SK-N-DZ (cell line): Measurements from ENCODE around the gene ARL8B.
"Not testable (repeated sequence)": the region's sequence is repeated elsewhere in the genome, so short reads cannot be mapped to it uniquely, and the experiment has no call there.

ENCODE experiments used
- DNase-seq: peaks from one replicate; pipeline ENCODE4 v3.0.0-alpha.2; 2015; ENCODE audit warnings: low spot score

The ARL8B gene

GRCh38 chr3:5144316-5144994 lies 22.4 kb downstream of the ARL8B start:
- no peak for DNase-seq

DNA sequence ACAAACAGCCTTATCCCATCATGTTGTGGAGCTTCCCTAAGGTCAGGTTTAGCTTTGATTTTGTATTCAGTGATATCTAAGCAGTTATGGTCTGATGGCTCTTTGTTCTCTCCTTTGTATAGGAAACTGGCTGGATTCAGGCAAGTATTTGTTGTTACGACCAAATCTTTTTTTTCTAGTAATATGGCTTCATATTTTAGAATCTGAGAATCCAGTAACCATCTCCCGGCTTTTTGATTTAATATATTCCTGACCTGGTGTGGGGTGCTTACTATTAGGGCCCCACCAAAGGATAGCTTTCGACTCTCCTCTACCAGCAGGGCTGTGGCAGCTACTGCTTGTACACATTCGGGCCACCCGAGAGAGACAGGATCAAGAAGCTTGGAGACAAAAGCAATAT lies 23.0 kb downstream of the ARL8B start:
- DNase-seq, result no peak

DNA sequence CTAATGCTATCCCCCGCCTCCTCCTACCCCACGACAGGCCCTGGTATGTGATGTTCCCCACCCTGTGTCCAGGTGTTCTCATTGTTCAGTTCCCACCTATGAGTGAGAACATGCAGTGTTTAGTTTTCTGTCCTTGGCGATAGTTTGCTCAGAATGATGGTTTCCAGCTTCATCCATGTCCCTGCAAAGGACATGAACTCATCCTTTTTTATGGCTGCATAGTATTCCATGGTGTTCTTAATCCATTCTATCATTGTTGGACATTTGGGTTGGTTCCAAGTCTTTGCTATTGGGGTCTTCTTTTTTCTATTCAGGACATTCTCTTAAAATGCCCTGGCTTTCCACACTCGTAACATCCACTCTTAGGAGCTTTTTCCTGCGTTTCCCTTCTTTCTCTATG lies 25.1 kb downstream of the ARL8B start:
- not testable (repeated sequence) for DNase-seq

DNA sequence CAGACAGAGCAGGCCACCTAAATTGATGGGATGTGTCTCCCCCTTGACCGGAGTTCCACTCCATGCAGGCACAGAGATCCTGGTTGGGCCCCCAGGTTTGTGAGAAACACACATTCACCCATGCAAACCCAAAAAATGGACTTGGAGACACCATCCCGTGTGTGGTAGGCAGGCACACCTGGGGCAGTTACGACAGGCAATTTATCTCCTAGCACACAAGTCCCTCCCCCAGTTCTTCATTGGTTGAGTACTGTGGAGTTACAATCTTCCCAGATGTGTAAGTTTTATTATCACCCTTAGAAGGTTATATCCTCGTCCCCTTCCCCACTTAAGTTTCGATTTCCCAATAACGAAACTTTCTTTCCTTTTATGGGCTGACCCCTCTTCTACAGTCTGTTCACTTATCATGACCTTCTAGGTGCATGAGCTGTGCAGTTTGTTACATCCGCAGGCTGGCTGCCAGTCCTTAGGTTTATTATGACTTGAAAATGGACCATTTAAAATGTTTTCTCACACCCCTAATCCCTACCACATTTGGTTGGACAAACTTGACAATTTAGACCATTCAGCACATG lies 27.3 kb downstream of the ARL8B start:
- DNase-seq, result no peak

- DNase-seq, result no peak
Observed at GRCh38 chr3:5151586-5151985, 29.5 kb downstream of the ARL8B start.

DNA sequence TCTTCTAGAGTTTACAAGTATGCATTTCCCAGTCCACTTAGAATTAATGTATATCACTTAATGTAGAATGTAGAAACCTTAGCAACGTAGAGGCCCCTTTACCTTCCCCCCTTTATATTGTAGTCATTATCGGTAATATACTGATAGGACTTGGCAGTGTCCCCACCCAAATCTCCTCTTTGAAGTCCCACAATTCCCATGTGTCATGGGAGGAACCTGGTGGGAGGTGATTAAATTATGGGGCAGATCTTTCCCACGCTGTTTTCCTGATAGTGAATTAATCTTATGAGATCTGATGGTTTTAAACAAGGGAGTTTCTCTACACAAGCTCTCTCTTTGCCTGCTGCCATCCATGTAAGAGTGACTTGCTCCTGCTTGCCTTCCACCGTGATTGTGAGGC lies 31.0 kb downstream of the ARL8B start:
- no peak for DNase-seq

DNA sequence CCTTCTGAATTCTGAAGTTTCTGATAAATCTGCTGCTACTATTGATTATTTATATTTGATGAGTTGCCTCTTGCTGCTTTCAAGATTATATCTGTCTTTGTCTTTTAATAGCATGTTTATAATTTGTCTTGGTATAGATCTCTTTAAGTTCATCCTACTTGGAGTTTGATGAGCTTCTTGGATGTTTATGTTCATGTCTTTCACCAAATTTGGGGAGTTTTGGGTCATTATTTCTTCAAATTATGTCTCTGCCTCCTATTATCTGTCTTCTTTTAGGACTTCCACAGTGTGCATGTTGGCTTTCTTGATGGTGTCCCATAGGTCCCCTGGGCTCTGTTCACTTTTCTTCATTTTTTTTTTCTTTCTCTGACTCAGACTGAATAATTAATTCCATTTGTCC lies 33.1 kb downstream of the ARL8B start:
- no peak for DNase-seq

DNA sequence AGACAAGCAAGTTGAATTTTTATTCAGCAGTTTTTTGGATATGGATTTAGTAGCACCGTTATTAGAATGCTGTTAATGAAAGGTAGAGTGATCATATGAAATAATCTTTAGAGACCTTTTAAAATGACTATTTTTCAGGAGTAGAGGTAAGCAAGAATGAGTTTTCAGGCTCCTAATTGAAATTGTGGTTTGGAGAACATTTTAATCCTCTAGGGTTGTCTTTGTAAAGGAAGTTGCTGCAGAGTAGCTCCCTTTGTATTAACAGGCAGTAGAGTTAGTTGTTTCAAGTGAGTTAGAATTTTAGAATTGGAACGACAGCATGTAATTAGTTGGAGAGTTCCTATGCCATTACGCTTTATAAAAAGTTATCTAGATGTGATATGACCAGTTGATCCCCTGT lies 38.2 kb downstream of the ARL8B start:
- DNase-seq, result no peak

- DNase-seq, result no peak
Observed at GRCh38 chr3:5160940-5161858, 39.1 kb downstream of the ARL8B start.

GRCh38 chr3:5162102-5162501 lies 40.0 kb downstream of the ARL8B start:
- no peak for DNase-seq

GRCh38 chr3:5165698-5166097 lies 43.6 kb downstream of the ARL8B start:
- no peak for DNase-seq

DNA sequence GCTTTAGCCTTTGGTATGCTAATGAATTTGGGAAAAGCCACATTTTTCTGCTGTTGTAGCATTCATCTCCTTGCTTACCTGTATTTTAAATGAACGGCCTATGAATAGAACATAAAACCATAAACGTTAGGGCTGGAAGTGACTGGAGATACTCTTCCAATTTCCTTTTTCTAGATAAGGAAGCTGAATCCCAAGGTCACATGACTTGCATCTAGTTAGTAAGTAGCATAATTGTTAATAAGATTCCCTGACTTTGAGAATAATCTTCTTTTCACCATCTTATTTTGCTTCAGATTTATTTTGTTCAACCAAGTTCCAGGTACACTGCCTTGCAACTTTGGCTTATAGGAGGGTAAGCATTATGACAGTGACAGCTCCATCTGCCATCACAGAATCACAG lies 44.8 kb downstream of the ARL8B start:
- no peak for DNase-seq

DNA sequence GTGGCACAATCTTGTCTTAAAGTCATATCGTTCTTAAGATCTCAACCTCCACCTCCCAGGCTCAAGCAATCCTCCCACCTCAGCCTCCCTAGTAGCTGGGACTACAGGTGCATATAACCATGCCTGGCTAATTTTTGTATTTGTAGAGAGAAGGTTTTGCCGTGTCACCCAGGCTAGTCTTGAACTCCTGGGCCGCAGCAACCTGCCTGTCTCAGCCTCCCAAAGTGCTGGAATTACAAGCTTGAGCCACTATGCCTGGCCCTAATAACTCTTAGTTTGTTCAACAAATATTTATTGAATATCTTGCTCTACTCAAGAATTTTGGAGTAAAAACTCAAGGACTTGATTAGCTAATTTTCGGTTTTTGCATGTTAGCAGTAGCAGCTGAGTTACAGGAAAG lies 46.0 kb downstream of the ARL8B start:
- DNase-seq, result no peak

- DNase-seq, result no peak
Observed at GRCh38 chr3:5169807-5170206, 47.7 kb downstream of the ARL8B start.

DNA sequence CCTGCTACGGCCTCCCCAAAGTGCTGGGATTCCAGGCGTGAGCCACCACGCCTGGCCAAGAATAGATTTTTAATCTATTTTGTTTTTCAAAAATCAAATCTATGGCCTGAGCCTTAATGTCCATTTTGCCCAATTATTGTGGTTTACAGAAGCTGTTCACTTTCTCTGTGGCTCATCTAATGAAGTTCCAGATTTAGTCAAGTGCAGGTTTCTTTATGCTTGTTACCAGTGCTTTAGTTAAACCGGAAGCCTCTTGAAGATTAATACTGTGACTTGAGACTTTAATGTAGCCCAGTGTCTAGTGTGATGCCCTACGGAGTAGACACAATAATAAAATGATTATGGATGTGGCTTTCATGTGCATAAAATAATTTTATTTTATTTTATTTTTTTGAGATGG lies 48.9 kb downstream of the ARL8B start:
- no peak for DNase-seq

DNA sequence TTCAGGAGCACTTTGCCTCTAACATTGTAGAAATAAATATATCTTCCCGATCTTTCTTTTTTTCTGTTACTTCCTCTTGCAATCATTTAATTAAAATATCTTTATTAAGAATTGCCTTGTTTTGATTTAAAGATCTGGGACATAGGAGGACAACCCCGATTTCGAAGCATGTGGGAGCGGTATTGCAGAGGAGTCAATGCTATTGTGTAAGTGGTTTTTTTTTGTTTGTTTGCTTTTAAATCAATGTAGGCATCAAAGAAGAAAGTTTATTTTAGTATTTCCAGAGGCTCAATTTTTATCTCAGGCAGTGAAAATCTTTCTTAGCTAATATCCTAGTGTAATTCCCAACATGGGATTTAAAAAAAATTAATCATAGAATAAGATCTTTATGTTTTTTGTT lies 49.9 kb downstream of the ARL8B start:
- no peak for DNase-seq

GRCh38 chr3:5179036-5179435 lies 56.9 kb downstream of the ARL8B start:
- not testable (repeated sequence) for DNase-seq

DNA sequence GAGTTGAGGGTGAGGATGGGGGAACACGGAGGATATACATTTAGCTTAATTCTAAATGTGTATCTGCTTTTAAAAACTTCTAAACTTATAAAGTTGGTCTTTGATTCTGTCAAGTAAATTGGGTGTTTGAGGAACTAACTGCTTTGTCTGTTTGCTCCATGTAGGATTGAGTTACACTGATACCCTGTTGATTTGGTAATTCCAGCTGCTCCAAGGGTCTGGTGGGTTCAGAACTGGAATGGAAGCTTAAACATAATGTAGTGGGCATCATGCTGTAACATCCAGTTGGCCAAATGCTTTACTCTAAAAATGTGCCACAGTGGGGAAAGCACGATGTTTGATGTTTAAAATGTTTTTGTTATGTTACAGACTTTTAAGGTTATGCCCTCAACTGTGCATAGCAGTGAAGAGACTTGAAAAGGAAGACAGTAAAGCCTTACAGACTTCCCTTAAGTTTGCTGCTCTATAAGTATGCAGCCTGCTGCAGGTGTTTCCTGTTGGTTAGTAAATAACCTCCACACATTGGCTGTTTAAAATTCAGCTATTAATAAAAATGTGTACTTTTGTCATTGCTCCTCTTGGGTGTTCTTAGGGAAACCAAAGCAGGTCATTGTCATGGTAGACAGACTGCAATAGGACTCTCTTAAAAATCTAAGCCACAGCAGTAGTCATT lies 59.5 kb downstream of the ARL8B start:
- no peak for DNase-seq

DNA sequence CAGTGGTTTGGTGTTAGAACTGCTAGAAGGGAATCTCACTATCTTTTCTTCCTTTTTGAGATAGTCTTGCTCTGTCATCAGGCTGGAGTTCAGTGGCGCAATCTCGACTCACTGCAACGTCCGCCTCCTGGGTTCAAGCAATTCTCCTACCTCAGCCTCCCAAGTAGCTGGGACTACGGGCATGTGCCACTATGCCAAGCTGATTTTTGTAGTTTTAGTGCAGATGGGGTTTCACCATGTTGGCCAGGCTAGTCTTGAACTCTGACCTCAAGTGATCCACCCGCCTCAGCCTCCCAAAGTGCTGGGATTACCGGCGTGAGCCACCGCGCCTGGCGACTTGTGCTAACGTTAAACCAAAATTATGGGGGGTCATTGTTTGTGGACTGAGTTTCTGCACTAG lies 61.6 kb downstream of the ARL8B start:
- DNase-seq, result not testable (repeated sequence)

GRCh38 chr3:5184499-5184898 lies 62.4 kb downstream of the ARL8B start:
- DNase-seq, result no peak

DNA sequence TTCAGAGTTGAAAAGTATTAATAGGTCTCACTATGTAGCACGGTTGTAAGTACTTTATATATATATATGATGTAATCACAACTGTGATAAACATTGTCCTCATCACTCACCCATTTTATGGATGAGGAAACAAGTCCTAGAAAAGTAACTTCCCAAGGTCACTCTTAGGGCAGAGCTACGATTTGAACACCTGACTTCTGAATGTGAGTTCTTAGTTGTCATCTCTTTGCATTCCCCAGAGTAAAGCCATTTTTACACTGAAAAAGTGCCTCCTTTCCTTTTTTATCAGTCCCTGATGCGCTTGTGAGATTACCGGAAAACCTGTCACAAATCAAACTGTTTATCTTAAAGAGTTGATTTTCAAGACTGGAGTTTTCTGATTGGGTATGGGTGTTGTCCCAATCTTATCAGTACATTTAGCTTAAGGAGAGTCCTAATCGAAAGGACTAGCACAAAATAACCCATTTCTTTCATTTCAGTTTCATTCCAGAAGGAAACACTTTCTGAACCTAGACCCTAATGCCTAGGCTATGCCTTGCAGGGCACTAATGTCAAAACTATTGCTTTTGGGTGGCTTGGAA lies 63.1 kb downstream of the ARL8B start:
- no peak for DNase-seq
